ENCODE measurements around the gene NFIB. TPM values are rescaled to one million over a fixed set of nuclear protein-coding genes. Genes with fewer than 3 reads are reported as not detected.
A peak's percentile ranks its signal among the peaks of the same experiment; 100 is the strongest.

NFIB gene
- total and polyA plus RNA-seq, 2 of the 13 experiments (the other 11 are each of a cell fraction or from before 2014, with no cell fraction given): 0.98 to 4.6 TPM

GRCh38 chr9:14212697-14213420, 101.1 kb downstream of the NFIB start:
- FAIRE-seq (no peak), DNase-seq (ENCODE audit: low spot score) (no peak), ATAC-seq (peak; percentile 56; the same call in 2 of the 3 replicates)
- POLR2A ChIA-PET: interaction anchor here (0.5 kb wide), 1 partner anchor 102 kb away, joined by 3 read pairs; no protein-coding TSS in a partner anchor
- Histone ChIP-seq H3K9ac (ENCODE audit: insufficient read depth, low read depth, low read length) (no peak overlapping the region), H3K79me2 (ENCODE audit: insufficient read depth, low read length) (no peaks in the 10 kb centered on the region), H3K9me3 (ENCODE audit: low read length) (no peaks in the 10 kb centered on the region), H3K27ac (ENCODE audit: extremely low read length, insufficient read depth, low read length) (no peak overlapping the region), H3K4me1 (ENCODE audit: insufficient read depth, low read length) (peaks cover 18% of the 10 kb centered on the region), H3K36me3 (replicated peaks in 1 of 2; ENCODE audit: control insufficient read depth in 1 of 2, insufficient read depth in 2 of 2, low read length in 2 of 2) (no peaks in the 10 kb centered on the region), H3K4me3 (replicated peaks in 1 of 3; ENCODE audit: insufficient read depth in 1 of 3, low read depth in 2 of 3, low read length in 3 of 3) (no peak overlapping the region), H4K20me1 (ENCODE audit: insufficient read depth, low read length) (no peaks in the 10 kb centered on the region), H3K4me2 (ENCODE audit: low read depth, low read length) (peak overlapping the region; percentile 51), H2AFZ (ENCODE audit: low read length) (no peak overlapping the region), H3K27me3 (ENCODE audit: control insufficient read depth in 1 of 2, insufficient read depth in 2 of 2, low read length in 2 of 2) (no peaks in the 10 kb centered on the region)
- intact Hi-C loops (cut with micrococcal nuclease; ENCODE audit: unreplicated experiment): no loop called here
- in situ Hi-C loops (cut with HindIII; ENCODE audit: extremely low pct_ligation_motif_present, low pct_unique_long_range_greater_than_20kb): no loop called here
- BruUV-seq (replicated peaks): no TSS peak
- CTCF ChIA-PET (ENCODE audit: low intra/inter-chr PET ratio, low total read pairs): no interaction called here
- WGBS (ENCODE audit: low lambda C conversion rate): 57% methylated on average over 5 of the region's 5 CpGs
- peak; percentile 83 for TF ChIP-seq ZNF629 (CRISPR knock-in tag; conservative IDR thresholded peaks at IDR 0.05)
- TF ChIP-seq, protein P1, sequence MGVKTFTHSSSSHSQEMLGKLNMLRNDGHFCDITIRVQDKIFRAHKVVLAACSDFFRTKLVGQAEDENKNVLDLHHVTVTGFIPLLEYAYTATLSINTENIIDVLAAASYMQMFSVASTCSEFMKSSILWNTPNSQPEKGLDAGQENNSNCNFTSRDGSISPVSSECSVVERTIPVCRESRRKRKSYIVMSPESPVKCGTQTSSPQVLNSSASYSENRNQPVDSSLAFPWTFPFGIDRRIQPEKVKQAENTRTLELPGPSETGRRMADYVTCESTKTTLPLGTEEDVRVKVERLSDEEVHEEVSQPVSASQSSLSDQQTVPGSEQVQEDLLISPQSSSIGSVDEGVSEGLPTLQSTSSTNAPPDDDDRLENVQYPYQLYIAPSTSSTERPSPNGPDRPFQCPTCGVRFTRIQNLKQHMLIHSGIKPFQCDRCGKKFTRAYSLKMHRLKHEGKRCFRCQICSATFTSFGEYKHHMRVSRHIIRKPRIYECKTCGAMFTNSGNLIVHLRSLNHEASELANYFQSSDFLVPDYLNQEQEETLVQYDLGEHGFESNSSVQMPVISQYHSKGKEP (CRISPR knock-in tag; IDR thresholded peaks at IDR 0.05): no peak

DNA sequence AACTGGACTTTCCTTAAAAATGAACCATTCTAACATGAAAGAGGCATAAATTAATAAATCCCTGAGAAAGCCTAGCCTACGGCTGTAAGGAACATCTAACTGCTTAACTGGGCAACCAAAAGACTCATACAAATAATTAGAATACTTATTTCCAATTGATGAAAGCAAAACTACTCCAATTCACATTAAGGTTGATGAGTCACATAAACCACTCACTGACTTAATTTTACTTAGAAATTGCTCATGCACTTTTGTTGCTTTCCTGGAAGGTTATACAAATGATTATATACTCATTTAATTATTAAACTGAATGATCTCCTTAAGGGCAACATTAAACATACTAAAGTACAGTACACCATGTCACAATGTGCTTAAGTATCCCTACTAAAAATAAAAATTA, 101.9 kb downstream of the NFIB start:
- Histone ChIP-seq H4K20me1 (ENCODE audit: insufficient read depth, low read length) (no peaks in the 10 kb centered on the region), H3K27me3 (ENCODE audit: control insufficient read depth in 1 of 2, insufficient read depth in 2 of 2, low read length in 2 of 2) (no peaks in the 10 kb centered on the region), H3K4me3 (replicated peaks in 1 of 3; ENCODE audit: insufficient read depth in 1 of 3, low read depth in 2 of 3, low read length in 3 of 3) (no peak overlapping the region), H3K27ac (ENCODE audit: extremely low read length, insufficient read depth, low read length) (no peak overlapping the region), H3K79me2 (ENCODE audit: insufficient read depth, low read length) (no peaks in the 10 kb centered on the region), H3K9me3 (ENCODE audit: low read length) (no peaks in the 10 kb centered on the region), H2AFZ (ENCODE audit: low read length) (no peak overlapping the region), H3K36me3 (replicated peaks in 1 of 2; ENCODE audit: control insufficient read depth in 1 of 2, insufficient read depth in 2 of 2, low read length in 2 of 2) (no peaks in the 10 kb centered on the region), H3K4me2 (ENCODE audit: low read depth, low read length) (no peak overlapping the region), H3K4me1 (ENCODE audit: insufficient read depth, low read length) (peaks cover 24% of the 10 kb centered on the region), H3K9ac (ENCODE audit: insufficient read depth, low read depth, low read length) (no peak overlapping the region)
- POLR2A ChIA-PET: no interaction called here
- 71% methylated on average over 1 of the region's 1 CpG for WGBS (ENCODE audit: low lambda C conversion rate)
- no peak for FAIRE-seq
- in situ Hi-C loops (cut with HindIII; ENCODE audit: extremely low pct_ligation_motif_present, low pct_unique_long_range_greater_than_20kb): no loop called here
- no peak for ATAC-seq
- intact Hi-C loops (cut with micrococcal nuclease; ENCODE audit: unreplicated experiment): no loop called here
- no TSS peak for BruUV-seq (replicated peaks)
- CTCF ChIA-PET (ENCODE audit: low intra/inter-chr PET ratio, low total read pairs): no interaction called here
- DNase-seq (ENCODE audit: low spot score): no peak
- no peak for TF ChIP-seq SPEN (CRISPR knock-in tag; IDR thresholded peaks at IDR 0.05; ENCODE audit: low read depth)
- no peak for TF ChIP-seq ZBTB43 (CRISPR knock-in tag; conservative IDR thresholded peaks at IDR 0.05)
- TF ChIP-seq ZNF180 (CRISPR knock-in tag; IDR thresholded peaks at IDR 0.05; ENCODE audit: borderline replicate concordance, low read depth): no peak
- TF ChIP-seq MYPOP (CRISPR knock-in tag; IDR thresholded peaks at IDR 0.05): no peak
- no peak for TF ChIP-seq PPARG (CRISPR knock-in tag; conservative IDR thresholded peaks at IDR 0.05)
- TF ChIP-seq ZNF878 (CRISPR knock-in tag; IDR thresholded peaks at IDR 0.05): no peak
- TF ChIP-seq, protein P2, sequence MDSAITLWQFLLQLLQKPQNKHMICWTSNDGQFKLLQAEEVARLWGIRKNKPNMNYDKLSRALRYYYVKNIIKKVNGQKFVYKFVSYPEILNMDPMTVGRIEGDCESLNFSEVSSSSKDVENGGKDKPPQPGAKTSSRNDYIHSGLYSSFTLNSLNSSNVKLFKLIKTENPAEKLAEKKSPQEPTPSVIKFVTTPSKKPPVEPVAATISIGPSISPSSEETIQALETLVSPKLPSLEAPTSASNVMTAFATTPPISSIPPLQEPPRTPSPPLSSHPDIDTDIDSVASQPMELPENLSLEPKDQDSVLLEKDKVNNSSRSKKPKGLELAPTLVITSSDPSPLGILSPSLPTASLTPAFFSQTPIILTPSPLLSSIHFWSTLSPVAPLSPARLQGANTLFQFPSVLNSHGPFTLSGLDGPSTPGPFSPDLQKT (CRISPR knock-in tag; IDR thresholded peaks at IDR 0.05; ENCODE audit: borderline replicate concordance): no peak
- no peak for TF ChIP-seq ETV6 (CRISPR knock-in tag; conservative IDR thresholded peaks at IDR 0.05)
- TF ChIP-seq ZNF724P (CRISPR knock-in tag; IDR thresholded peaks at IDR 0.05; ENCODE audit: borderline replicate concordance): no peak
- no peak for TF ChIP-seq ZSCAN31 (CRISPR knock-in tag; IDR thresholded peaks at IDR 0.05; ENCODE audit: low read depth)
- TF ChIP-seq ZNF781 (CRISPR knock-in tag; IDR thresholded peaks at IDR 0.05; ENCODE audit: borderline replicate concordance, not compliant biosample characterization): no peak

All from HepG2 (cell line).